Adipocyte (in vitro differentiated cells): Measurements from ENCODE around the gene KRT85.
"Not testable (repeated sequence)": the region's sequence is repeated elsewhere in the genome, so short reads cannot be mapped to it uniquely, and the experiment has no call there.

Source experiments
- DNase-seq: peaks from one replicate; pipeline ENCODE4 v3.0.0-alpha.2; 2015; ENCODE audit warnings: low read depth
- H3K27me3 ChIP-seq: replicated peaks from 2 replicates; pipeline ENCODE4 v1.7.0; 2013; ENCODE audit warnings: mild to moderate bottlenecking, low read length, moderate library complexity; ENCODE audit not compliant: control insufficient read depth, insufficient read depth
- H3K36me3 ChIP-seq: 2 replicates; pipeline ENCODE4 v1.7.0; 2013; ENCODE audit warnings: low read length, mild to moderate bottlenecking, moderate library complexity; ENCODE audit not compliant: control insufficient read depth, insufficient read depth, severe bottlenecking
- H3K4me1 ChIP-seq: 2 replicates; pipeline ENCODE4 v1.7.0; 2013; ENCODE audit warnings: mild to moderate bottlenecking, low read length, moderate library complexity; ENCODE audit not compliant: control insufficient read depth, insufficient read depth
- H3K4me3 ChIP-seq: 2 replicates; pipeline ENCODE4 v1.7.0; 2013; ENCODE audit warnings: mild to moderate bottlenecking, low read length, moderate library complexity
- H3K9ac ChIP-seq: 2 replicates; pipeline ENCODE4 v1.7.0; 2013; ENCODE audit warnings: mild to moderate bottlenecking, low read length, moderate library complexity
- H3K9me3 ChIP-seq: 2 replicates; pipeline ENCODE4 v1.7.0; 2013; ENCODE audit warnings: mild to moderate bottlenecking, low read length, moderate library complexity; ENCODE audit not compliant: control insufficient read depth

The KRT85 gene

GRCh38 chr12:52318241-52318990 is 48.9 kb downstream of the KRT85 start:
- H3K36me3 ChIP-seq, result no peaks in the 10 kb centered on the region
- H3K9me3 ChIP-seq, result no peaks in the 10 kb centered on the region
- no peak for DNase-seq
- peaks cover 91% of the 10 kb centered on the region for H3K27me3 ChIP-seq
- no peak overlapping the region for H3K9ac ChIP-seq
- H3K4me3 ChIP-seq, result no peak overlapping the region
- no peaks in the 10 kb centered on the region for H3K4me1 ChIP-seq

DNA sequence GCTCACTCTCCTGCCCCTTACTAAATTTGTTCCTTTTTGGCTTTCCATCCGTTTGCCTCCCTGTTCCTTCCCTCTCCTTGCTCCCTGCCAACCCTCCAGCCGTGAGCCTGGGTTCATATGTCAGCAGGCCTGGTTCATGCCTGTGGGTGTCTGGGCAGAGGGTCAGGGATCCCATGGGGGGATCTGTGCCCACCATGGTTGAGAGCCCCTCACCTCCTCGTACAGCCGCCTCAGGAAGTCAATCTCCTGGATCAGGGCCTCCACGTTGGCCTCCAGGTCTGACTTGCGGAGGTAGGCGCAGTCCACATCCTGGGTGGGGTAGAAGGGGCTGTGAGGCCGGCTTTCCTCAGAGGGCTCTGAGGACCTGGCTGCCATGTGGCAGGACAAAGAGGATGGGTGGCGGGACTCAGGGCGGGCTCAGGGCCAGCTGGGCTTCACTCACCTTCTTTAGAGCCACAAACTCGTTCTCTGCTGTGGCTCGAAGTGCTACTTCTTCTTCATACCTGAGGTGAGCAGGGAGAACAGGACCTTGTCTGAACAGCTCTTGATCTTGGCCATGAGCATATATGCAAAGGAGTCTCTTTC is 49.7 kb downstream of the KRT85 start:
- DNase-seq, result no peak
- Histone ChIP-seq H3K4me1 (no peaks in the 10 kb centered on the region), H3K9ac (no peak overlapping the region), H3K36me3 (no peaks in the 10 kb centered on the region), H3K27me3 (peaks cover 90% of the 10 kb centered on the region), H3K4me3 (no peak overlapping the region), H3K9me3 (no peaks in the 10 kb centered on the region)

GRCh38 chr12:52316701-52317100 is 50.6 kb downstream of the KRT85 start:
- H3K9me3 ChIP-seq, result no peaks in the 10 kb centered on the region
- DNase-seq, result no peak
- H3K9ac ChIP-seq, result no peak overlapping the region
- H3K27me3 ChIP-seq, result peaks cover 90% of the 10 kb centered on the region
- no peaks in the 10 kb centered on the region for H3K36me3 ChIP-seq
- no peaks in the 10 kb centered on the region for H3K4me1 ChIP-seq
- no peak overlapping the region for H3K4me3 ChIP-seq

- H3K9me3 ChIP-seq, result no peaks in the 10 kb centered on the region
- H3K4me3 ChIP-seq, result no peak overlapping the region
- DNase-seq, result no peak
- H3K4me1 ChIP-seq, result no peaks in the 10 kb centered on the region
- no peak overlapping the region for H3K9ac ChIP-seq
- no peaks in the 10 kb centered on the region for H3K36me3 ChIP-seq
- H3K27me3 ChIP-seq, result peaks cover 90% of the 10 kb centered on the region
Observed at GRCh38 chr12:52316290-52316689, 51.0 kb downstream of the KRT85 start.

GRCh38 chr12:52315721-52316120 is 51.6 kb downstream of the KRT85 start:
- not testable (repeated sequence) for H3K36me3 ChIP-seq, H3K4me3 ChIP-seq, DNase-seq, H3K9ac ChIP-seq, H3K4me1 ChIP-seq, H3K9me3 ChIP-seq
- H3K27me3 ChIP-seq, result peaks cover 89% of the 10 kb centered on the region

- H3K9ac ChIP-seq, result no peak overlapping the region
- no peaks in the 10 kb centered on the region for H3K9me3 ChIP-seq
- H3K4me3 ChIP-seq, result no peak overlapping the region
- DNase-seq, result no peak
- H3K36me3 ChIP-seq, result no peaks in the 10 kb centered on the region
- no peaks in the 10 kb centered on the region for H3K4me1 ChIP-seq
- peaks cover 83% of the 10 kb centered on the region for H3K27me3 ChIP-seq
Observed at GRCh38 chr12:52314511-52314910, 52.8 kb downstream of the KRT85 start.

DNA sequence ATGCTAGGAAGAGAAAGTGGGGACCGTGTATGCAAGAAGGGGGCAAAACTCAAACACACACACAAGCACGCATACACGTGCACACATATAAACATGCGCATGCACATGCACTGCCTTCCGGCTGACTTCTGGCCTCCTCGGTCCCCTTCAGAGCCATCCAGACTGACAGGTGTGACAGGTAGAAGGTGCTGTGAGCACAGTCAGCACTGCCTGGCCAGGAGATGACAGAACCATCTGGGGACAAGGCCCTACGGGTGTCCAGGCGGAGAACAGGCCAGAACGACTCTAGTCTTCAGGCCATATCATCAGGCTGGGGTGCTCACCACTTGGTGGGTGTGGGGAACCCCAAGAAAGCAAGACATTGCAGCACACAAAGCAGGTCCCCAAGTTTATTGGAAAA is 53.4 kb downstream of the KRT85 start:
- Histone ChIP-seq H3K4me1 (peaks cover 1% of the 10 kb centered on the region), H3K9ac (no peak overlapping the region), H3K27me3 (peaks cover 83% of the 10 kb centered on the region), H3K9me3 (no peaks in the 10 kb centered on the region), H3K4me3 (no peak overlapping the region), H3K36me3 (no peaks in the 10 kb centered on the region)
- DNase-seq, result no peak

DNA sequence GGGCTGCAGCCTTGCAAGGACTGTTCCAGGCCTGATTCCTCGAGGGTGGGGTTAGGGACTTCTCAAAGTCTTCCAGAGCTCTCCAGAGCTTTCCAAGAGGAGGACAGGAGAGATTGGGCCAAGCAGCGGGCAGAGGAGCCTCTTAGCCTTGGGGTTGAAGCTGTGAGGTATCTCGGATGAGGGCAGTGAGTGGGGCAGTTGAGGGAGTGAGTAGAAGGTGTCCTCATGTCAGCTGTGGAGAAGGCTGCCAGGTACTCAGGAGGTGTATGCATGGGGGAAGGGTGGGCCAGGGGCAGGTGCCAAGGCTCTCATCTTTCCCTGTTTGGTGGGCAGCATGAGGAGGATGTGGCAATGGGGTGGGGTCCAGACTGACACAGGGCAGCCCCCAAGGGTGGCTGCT is 53.8 kb downstream of the KRT85 start:
- no peak for DNase-seq
- no peak overlapping the region for H3K9ac ChIP-seq
- no peak overlapping the region for H3K4me3 ChIP-seq
- peaks cover 80% of the 10 kb centered on the region for H3K27me3 ChIP-seq
- H3K9me3 ChIP-seq, result no peaks in the 10 kb centered on the region
- H3K36me3 ChIP-seq, result no peaks in the 10 kb centered on the region
- H3K4me1 ChIP-seq, result peaks cover 5% of the 10 kb centered on the region

GRCh38 chr12:52312086-52312485 is 55.2 kb downstream of the KRT85 start:
- Histone ChIP-seq H3K4me3 (no peak overlapping the region), H3K9ac (no peak overlapping the region), H3K4me1 (peaks cover 5% of the 10 kb centered on the region), H3K36me3 (no peaks in the 10 kb centered on the region), H3K9me3 (no peaks in the 10 kb centered on the region), H3K27me3 (peaks cover 77% of the 10 kb centered on the region)
- no peak for DNase-seq

GRCh38 chr12:52311285-52311648 is 56.0 kb downstream of the KRT85 start:
- H3K27me3 ChIP-seq, result peaks cover 77% of the 10 kb centered on the region

DNA sequence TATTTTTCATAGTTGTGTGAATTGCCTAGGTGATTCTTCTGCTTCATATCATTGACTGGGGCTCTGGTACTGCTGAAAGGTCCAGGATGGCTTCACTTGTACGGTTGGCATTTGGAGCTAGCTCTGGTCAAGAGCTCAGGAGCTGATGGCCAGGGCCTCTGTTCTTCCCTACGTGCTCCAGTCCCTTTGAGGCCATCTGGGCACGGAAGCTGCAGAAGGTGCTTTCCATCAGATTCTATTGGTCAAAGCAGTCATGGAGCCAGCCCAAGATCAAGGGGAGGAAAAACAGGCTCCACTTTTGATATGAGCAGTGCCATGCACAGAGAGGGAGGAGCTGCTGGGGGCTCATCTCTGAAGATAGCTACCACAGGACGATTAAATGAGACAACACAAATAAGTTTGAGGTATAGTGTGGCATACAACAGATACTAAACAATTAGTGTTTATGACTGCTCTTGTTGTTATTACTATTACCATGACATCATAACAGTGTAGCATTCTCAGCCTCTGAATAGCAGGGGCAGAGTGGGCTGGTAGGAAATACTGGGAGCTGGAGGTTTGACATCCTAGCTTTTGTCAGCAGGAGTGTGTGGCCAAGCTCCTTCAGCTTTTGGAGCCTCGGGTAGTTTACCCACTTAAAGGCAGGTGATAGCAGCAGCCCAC is 56.5 kb downstream of the KRT85 start:
- Histone ChIP-seq H3K4me3 (no peak overlapping the region), H3K4me1 (peaks cover 5% of the 10 kb centered on the region), H3K9ac (no peak overlapping the region), H3K27me3 (peaks cover 77% of the 10 kb centered on the region), H3K36me3 (no peaks in the 10 kb centered on the region), H3K9me3 (no peaks in the 10 kb centered on the region)
- DNase-seq, result no peak

More at GRCh38 chr12:52311285-52311648, 56.0 kb downstream of the KRT85 start:
- Histone ChIP-seq H3K4me1 (peaks cover 5% of the 10 kb centered on the region), H3K9me3 (no peaks in the 10 kb centered on the region), H3K4me3 (no peak overlapping the region), H3K9ac (no peak overlapping the region), H3K36me3 (no peaks in the 10 kb centered on the region)
- DNase-seq, result no peak
